GM12872 (cell line): Measurements from ENCODE around the gene PLXNC1.
A peak's percentile ranks its signal among the peaks of the same experiment; 100 is the strongest.

Source experiments
- CTCF ChIP-seq: IDR thresholded peaks from 3 replicates; pipeline ENCODE4 v1.5.1; 2011; ENCODE audit warnings: low read depth, mild to moderate bottlenecking, low read length, moderate library complexity; ENCODE audit not compliant: insufficient read depth

Gene PLXNC1

GRCh38 chr12:94193168-94193567, 44.8 kb downstream of the PLXNC1 start:
- TF ChIP-seq CTCF = no peak

- TF ChIP-seq CTCF = peak; percentile 28; the same call in 1 of the 3 replicates
Measured at GRCh38 chr12:94195483-94195882, 47.1 kb downstream of the PLXNC1 start.

- TF ChIP-seq CTCF = no peak
Measured at GRCh38 chr12:94198469-94198868, 50.1 kb downstream of the PLXNC1 start.

GRCh38 chr12:94198872-94199271, 50.5 kb downstream of the PLXNC1 start:
- TF ChIP-seq CTCF = no peak

GRCh38 chr12:94200069-94200468, 51.7 kb downstream of the PLXNC1 start:
- no peak for TF ChIP-seq CTCF

- no peak for TF ChIP-seq CTCF
Measured at GRCh38 chr12:94200695-94201094, 52.3 kb downstream of the PLXNC1 start.

- TF ChIP-seq CTCF = no peak
Measured at GRCh38 chr12:94202245-94203180, 54.1 kb downstream of the PLXNC1 start.
